GM12878 (cell line): ENCODE data around the gene ABHD3. TPM values are rescaled to one million over a fixed set of nuclear protein-coding genes. Genes with fewer than 3 reads are reported as not detected.

Experiments
- BCLAF1 ChIP-seq: fragments of 450-650 bp; IDR thresholded peaks from 2 replicates; pipeline ENCODE4 v1.6.1; 2017; ENCODE audit warnings: antibody characterized with exemption, mild to moderate bottlenecking, moderate library complexity
- CHD1 ChIP-seq: IDR thresholded peaks from 2 replicates; pipeline ENCODE4 v1.6.1; 2012; ENCODE audit warnings: low read depth, low read length, improper control_type of control experiment
- CHD4 ChIP-seq: fragments of 200-600 bp; sonication (generic); IDR thresholded peaks from 2 replicates; pipeline ENCODE4 v1.6.1; 2016; ENCODE audit warnings: mild to moderate bottlenecking
- CUX1 ChIP-seq: IDR thresholded peaks from 2 replicates; pipeline ENCODE4 v1.6.1; 2012; ENCODE audit warnings: improper control_type of control experiment, low read depth, low read length; ENCODE audit not compliant: insufficient replicate concordance
- ELK1 ChIP-seq: IDR thresholded peaks from 2 replicates; pipeline ENCODE4 v1.6.1; 2012; ENCODE audit warnings: low read depth, low read length, improper control_type of control experiment
- FOS ChIP-seq: IDR thresholded peaks from 3 replicates; pipeline ENCODE4 v1.6.1; 2011; ENCODE audit warnings: borderline replicate concordance; ENCODE audit not compliant: insufficient read length; ENCODE audit errors: extremely low read depth
- FOXM1 ChIP-seq: IDR thresholded peaks from 2 replicates; pipeline ENCODE4 v1.6.1; 2012; ENCODE audit warnings: low read depth, mild to moderate bottlenecking, inconsistent platforms, low read length, moderate library complexity
- HDAC6 ChIP-seq: fragments of 200-600 bp; sonication (generic); IDR thresholded peaks from one replicate; pipeline ENCODE4 v1.8.0; 2017; ENCODE audit warnings: antibody characterized with exemption; ENCODE audit not compliant: unreplicated experiment
- IKZF1 ChIP-seq: fragments of 450-650 bp; conservative IDR thresholded peaks from 2 replicates; pipeline ENCODE4 v1.6.1; 2017; ENCODE audit warnings: antibody characterized with exemption, mild to moderate bottlenecking
- JUND ChIP-seq: IDR thresholded peaks from 2 replicates; pipeline ENCODE4 v1.6.1; 2012; ENCODE audit warnings: low read depth, mild to moderate bottlenecking, low read length, improper control_type of control experiment, moderate library complexity
- NR2C1 ChIP-seq: fragments of 450-650 bp; IDR thresholded peaks from 2 replicates; pipeline ENCODE4 v1.6.1; 2017; ENCODE audit warnings: antibody characterized with exemption, mild to moderate bottlenecking, moderate library complexity
- PAX5 ChIP-seq: IDR thresholded peaks from 2 replicates; pipeline ENCODE4 v1.6.1; 2011; ENCODE audit warnings: low read depth, low read length, borderline replicate concordance
- PKNOX1 ChIP-seq: fragments of 450-650 bp; IDR thresholded peaks from 2 replicates; pipeline ENCODE4 v1.6.1; 2016; ENCODE audit warnings: mild to moderate bottlenecking
- POLR2AphosphoS2 ChIP-seq: IDR thresholded peaks from 2 replicates; pipeline ENCODE4 v1.6.1; 2011; ENCODE audit warnings: low read depth, mild to moderate bottlenecking, low read length, improper control_type of control experiment, moderate library complexity
- POU2F2 ChIP-seq: IDR thresholded peaks from 3 replicates; pipeline ENCODE4 v1.6.1; 2011; ENCODE audit warnings: low read depth, mild to moderate bottlenecking, low read length, borderline replicate concordance
- SIX5 ChIP-seq: IDR thresholded peaks from 2 replicates; pipeline ENCODE4 v1.6.1; 2011; ENCODE audit warnings: mild to moderate bottlenecking, low read depth, low read length, moderate library complexity; ENCODE audit not compliant: severe bottlenecking
- SREBF2 ChIP-seq: IDR thresholded peaks from 2 replicates; pipeline ENCODE4 v1.6.1; 2012; ENCODE audit warnings: mild to moderate bottlenecking, low read length
- TCF12 ChIP-seq: IDR thresholded peaks from 2 replicates; pipeline ENCODE4 v1.6.1; 2011; ENCODE audit warnings: low read depth, mild to moderate bottlenecking, low read length
- ZNF217 ChIP-seq: fragments of 450-650 bp; IDR thresholded peaks from 2 replicates; pipeline ENCODE4 v1.6.1; 2017; ENCODE audit warnings: antibody characterized with exemption, mild to moderate bottlenecking
- polyA plus RNA-seq, 11 experiments: library from polyadenylated mRNA; depleted of rRNA in 4 of 11; unstranded in 6 of 11; stranded (reverse) in 5 of 11; fragments of >200 nt; fragmentation: Nextera tagmentation in 4 of 11; fragmentation: Illumina TruSeq in 1 of 11; extraction: Ambion mirVana in 4 of 11; extraction: Trizol in 1 of 11; gene quantifications; 1 replicate in 1 of 11; 2 replicates in 10 of 11; pipeline versions ENCODE4 v1.2.1 to v1.2.3, GENCODE V29; 2011 to 2016; ENCODE audit warnings: inconsistent platforms in 2 of 11, missing spikeins in 2 of 11, low read depth in 1 of 11
- total RNA-seq, 4 experiments: library from RNA; depleted of rRNA in 3 of 4; stranded (reverse); fragments of >200 nt in 3 of 4; fragmentation: Illumina TruSeq in 1 of 4; extraction: Trizol in 1 of 4; gene quantifications; 2 replicates each; pipeline versions ENCODE4 v1.2.1 to v1.2.3, GENCODE V29; 2013 to 2021

Gene ABHD3
- total and polyA plus RNA-seq, 10 of the 15 experiments (the other 5 are each of a cell fraction or from before 2014, with no cell fraction given), result 4.9 to 49.8 (median 18.3) TPM

- no peak for TF ChIP-seq HDAC6
- no peak for TF ChIP-seq CHD4
- peak; percentile 96 for TF ChIP-seq ELK1
- peak; percentile 74; the same call in 1 of the 2 replicates for TF ChIP-seq ZNF217
- 0 out of 2 replicates have a peak, but pooled peaks have one; percentile 55 for TF ChIP-seq TCF12
- peak; percentile 51; the same call in 1 of the 2 replicates for TF ChIP-seq PKNOX1
- no peak; the same call in 1 of the 2 replicates for TF ChIP-seq PAX5
- peak; percentile 92 for TF ChIP-seq POLR2AphosphoS2
- peak; percentile 49; the same call in 1 of the 2 replicates for TF ChIP-seq FOXM1
- 0 out of 2 replicates have a peak, but pooled peaks have one; percentile 32 for TF ChIP-seq SREBF2
- no peak for TF ChIP-seq JUND
- TF ChIP-seq CUX1, result no peak
- TF ChIP-seq POU2F2, result peak; percentile 89; the same call in 2 of the 3 replicates
- peak; percentile 53; the same call in 1 of the 2 replicates for TF ChIP-seq NR2C1
- peak; percentile 41 for TF ChIP-seq SIX5
- no peak for TF ChIP-seq FOS
- no peak for TF ChIP-seq BCLAF1
- TF ChIP-seq CHD1, result peak; percentile 82; the same call in 1 of the 2 replicates
- TF ChIP-seq IKZF1, result peak; percentile 91
Measured at GRCh38 chr18:21612125-21613039, 92.2 kb downstream of the ABHD3 start, which contains the start of gene SNRPD1 (continued).
